GM21576 (cell line): ENCODE results near the gene INSIG2.

ENCODE experiments used
- ATAC-seq: cut with Tn5 transposase; IDR thresholded peaks from one replicate; pipeline ENCODE4 v1.9.1; 2021; ENCODE audit warnings: mild to moderate bottlenecking, moderate library complexity; ENCODE audit not compliant: unreplicated experiment

The INSIG2 gene

DNA sequence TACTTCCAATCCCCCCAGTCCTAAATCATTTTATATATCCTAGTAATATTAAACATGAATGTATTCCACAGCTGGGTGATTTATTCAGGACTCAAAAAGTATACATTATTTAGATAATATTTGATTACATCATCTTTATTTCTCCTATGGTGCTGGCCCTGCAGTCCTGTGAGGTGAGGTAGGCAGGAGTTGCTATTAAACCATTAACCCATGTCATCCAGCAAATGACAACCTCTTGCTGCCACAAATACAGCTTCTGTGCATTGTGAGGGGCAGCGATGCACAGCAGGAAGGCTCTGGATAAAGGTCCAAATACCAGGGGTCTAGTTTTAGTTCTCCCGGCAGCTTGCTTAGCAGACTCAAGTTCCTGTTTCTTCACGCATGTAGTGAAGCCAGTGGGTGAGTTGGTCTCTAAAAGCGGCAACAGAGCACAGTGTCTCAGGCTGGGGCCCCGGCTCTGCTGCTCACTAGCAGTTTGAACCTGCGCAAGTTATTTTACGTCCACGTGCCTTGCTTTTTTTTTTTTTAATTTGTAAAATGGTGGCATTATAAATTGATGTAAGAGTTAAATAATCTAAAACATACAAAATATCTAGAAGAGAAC is 36.1 kb downstream of the INSIG2 start:
- no peak for ATAC-seq

DNA sequence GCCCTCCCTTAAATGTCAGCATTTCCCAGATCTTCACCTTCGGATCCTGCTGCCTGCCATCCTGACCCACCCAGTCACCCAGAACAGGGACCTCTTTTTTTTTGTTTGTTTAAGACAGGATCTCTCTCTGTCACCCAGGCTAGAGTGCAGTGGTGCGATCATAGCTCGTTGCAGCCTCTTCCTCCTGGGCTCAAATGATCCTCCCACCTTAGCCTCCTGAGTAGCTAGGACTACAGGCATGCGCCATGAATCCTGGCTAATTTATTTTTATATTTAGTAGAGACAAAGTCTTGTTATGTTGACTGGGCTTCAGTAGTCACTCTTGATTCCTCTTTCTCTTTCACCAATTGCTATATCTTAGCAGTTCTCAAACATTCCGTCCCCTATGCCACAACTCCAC is 39.0 kb downstream of the INSIG2 start:
- ATAC-seq, result no peak

DNA sequence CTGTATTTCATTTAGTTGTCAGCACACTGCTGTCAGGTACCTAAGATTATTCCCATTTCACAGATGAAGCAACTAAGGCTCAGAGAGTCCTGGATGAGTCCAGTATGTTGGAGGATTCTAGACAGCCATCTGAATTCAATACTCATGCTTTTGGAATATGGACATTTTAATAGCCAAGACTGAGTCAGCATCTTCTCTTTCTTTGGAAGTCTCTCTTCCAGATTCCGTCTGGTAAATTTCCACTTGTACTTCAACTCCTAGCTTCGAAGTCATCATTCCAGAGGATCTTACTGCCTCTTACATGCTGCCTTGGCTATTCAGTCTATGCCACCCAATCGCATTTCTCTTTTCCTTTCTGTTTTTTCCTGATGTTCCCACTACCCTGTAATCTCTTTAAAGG is 40.6 kb downstream of the INSIG2 start:
- no peak for ATAC-seq

DNA sequence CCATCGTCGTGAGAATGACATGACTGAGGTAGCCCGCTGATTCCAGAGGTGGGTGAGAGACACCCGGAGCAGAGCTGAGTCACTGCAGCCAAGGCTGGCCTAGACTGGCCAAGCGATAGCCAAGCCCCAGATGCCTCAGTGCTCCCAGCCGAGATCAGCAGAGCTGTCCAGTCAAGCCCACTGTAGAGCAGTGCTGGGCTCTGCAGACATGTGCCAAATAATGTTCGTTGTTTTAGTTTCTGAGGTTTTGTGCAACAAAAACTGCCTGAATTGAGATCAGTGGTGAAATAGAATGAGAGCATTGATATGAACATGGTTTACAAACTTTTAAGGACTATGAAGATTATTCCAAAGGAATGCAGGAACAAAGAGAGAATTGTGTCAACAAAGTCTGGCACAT is 42.1 kb downstream of the INSIG2 start:
- no peak for ATAC-seq

DNA sequence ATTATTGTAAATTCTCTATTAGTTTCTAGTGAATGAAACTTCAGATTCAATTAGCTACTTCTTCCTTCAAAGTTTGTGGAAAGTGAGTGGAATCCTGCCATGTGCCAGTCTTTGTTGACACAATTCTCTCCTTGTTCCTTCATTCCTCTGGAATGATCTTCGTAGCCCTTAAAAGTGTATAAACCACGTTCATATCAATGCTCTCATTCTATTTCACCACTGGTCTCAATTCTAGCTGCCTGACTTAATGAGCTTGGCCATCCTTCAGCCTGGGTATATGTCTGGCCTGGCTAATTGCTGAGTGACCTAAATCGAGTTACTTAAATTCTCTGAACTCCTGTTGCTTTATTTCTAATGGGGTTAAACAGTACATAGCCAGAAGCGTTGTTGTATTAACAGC is 43.5 kb downstream of the INSIG2 start:
- no peak for ATAC-seq

DNA sequence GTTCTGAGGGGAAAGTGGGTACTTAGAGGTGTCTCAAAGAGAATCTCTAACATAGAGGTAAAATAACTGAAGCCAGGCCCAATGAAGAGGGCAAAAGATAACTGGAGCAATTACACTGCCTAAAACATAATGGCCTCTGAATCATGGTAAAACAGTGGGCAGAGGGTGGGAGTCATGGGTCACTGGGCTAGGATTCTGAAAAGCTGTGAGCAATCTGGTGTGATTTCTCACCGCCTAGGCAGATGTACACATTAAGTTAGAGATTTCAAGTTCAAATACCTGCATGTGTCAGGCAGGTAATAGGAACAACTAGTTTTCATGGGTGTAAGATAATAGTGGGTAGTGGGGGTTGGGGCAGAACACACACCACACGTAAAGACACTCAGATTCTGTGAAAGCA is 45.6 kb downstream of the INSIG2 start:
- ATAC-seq, result no peak

DNA sequence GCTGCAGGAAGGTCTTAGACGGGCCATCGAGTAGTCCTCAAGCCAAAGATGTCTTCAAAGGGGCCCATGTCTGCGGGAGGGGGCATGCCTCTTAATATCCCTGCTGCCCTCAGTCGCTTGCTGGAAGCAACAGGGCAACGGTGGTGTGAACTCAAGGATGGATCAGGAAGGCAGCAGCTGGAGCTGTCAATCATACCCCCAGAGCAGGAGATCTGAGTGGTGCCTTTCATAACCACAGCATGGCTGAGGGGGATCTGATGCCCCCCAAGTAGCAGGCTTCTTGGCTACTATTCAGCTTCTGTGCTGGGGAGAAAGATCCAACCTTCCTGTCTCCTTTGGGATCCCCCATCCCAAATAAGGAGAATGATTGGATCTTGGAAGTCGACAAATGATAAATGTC is 46.4 kb downstream of the INSIG2 start:
- no peak for ATAC-seq

DNA sequence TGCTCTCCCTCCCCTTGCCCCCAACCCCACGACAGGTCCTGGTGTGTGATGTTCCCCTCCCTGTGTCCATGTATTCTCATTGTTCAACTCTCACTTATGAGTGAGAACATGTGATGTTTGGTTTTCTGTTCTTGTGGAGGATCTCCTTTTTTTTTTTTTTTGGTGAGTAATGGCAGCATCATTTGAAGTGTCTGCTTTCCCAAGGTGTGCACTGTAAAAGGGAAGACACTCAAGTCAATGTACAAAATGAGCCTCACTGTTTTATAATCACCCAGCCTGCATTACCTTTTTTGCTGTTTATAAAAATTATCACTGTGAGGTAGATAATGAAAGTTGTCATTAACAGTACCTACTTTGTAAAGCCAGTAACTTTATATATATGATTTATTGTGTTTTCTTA is 56.9 kb downstream of the INSIG2 start:
- no peak for ATAC-seq

DNA sequence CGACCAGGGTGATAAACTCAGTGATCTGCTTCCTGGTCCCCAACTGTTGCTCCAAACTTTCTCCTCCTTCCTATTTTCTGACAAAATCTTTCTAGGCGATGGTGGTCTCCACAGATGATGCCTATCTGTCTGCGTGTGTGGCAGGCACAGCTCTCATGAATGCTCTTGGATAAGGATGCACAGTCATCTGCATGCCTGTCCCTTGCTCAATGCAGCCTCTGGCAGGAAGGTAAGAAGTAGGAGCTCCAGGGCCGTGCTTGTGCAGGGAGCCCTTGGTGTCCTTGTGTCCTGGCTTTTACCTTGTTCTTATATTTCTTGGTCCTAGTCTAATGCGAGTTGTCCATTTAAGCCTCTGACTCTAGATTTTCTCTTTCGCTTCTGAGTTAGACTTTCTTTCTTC is 57.5 kb downstream of the INSIG2 start:
- no peak for ATAC-seq

DNA sequence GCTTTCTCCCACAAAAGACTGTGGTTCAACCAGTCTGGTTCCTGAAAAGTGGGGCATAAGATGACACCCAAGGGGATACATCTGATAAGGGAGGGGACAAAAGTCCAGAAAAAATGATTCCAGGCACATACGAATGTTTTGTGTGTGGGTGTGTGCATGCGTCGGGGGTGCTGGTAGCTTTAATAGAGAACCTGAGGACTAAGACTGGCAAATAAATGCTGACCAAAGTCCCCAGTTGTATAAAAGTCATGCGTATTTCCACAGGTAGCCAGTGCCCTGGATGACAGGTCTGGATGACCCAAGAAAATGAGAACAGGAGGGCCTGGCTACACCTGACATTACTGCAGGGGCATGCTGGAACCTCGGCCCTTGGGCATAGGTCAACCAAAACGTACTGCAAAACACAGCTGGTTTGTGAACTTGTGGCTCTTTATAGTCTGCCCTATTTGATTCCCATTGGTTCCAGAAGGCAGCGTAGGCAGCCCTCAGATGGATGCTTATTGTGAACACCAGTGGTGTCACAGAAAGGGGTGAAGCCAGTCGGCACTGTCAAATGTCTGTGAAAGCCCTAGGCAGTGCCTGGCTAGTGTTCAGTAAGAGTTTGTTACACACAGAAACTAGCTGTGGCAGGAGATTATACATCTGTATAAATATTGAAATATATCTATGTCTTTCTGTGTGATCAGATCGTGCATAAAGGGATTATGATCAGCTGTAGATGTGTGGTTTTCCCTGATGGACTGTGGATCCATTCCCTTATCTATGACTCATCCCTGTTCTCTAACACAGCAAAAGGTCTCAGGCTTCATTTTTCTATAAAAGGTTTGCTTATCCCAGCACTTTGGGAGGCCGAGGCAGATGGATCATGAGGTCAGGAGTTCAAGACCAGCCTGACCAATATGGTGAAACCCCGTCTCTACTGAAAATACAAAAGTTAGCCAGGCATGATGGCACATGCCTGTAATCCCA is 58.3 kb downstream of the INSIG2 start:
- no peak for ATAC-seq

DNA sequence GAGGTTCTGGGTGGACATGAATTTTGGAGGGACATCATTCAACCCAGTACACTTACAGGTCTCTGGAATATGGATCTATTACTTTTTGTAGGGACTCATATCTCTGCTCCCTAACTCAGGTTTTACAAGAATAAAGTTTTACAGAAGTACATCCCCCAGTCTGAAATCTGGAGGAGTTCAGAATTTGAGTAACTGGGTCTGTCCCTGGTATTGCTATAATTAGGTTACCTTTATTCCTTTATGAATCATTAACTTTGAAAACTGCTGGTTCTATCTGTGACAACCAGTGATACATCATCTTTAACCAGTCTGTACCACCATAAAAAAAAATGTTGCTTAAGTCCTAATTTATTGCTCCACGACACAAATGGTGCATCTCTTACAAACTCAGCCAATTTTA is 59.9 kb downstream of the INSIG2 start:
- ATAC-seq, result no peak

DNA sequence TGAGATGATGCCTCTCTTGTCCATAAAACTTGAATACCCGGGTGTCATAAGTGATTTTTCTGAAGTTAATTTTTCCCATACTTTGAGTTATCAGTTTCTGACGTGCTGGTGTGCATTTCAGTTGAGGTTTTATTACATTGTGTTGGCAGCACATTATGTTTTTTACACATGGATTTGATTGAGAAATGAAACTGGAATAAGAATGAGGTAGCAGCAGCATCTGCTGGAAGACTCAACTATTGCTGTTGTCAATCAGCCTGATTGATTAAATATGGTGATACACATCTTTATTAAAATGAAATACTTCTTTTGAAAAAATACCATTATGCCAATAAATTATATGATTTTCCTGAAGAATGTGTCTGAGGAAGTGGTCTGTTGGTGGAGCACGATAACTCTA is 60.5 kb downstream of the INSIG2 start:
- ATAC-seq, result no peak

DNA sequence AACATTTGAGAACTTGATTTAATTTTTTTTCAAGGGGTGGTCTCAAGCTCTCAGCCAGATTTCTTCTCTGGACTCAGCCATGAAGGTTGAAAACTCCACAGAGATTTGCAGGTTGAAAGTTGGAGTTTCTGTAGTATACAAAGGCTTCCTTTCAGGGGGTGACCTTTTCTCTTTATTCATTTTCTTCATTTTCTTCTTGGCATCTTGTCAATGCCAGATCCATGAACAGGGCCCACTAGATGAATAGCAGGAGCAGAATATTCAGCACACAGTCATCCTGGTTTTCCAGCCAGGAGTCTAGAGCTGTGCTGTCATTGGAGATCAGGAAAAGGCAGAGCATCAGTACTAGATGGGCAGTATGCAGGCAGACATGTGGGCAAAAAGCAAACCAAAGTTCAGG is 62.0 kb downstream of the INSIG2 start:
- no peak for ATAC-seq

DNA sequence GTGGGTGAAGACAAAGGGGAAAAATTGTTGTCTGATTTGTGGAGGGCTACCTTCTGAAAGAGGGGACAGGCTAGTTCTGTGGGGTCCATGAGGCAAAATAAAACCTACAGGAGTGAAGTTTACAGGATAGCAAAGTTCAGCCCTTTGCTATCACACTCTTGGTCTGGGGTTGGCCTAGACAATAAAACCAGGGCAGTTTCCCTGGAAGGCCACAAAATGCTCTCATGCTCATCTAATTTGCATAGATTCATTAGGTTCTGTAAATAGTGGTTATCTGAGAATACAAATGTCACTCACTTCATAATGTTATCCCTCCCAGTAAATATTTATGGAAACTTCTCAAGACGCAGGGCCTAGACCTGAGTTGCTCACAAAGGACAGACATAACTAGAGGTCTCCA is 63.6 kb downstream of the INSIG2 start:
- ATAC-seq, result no peak

DNA sequence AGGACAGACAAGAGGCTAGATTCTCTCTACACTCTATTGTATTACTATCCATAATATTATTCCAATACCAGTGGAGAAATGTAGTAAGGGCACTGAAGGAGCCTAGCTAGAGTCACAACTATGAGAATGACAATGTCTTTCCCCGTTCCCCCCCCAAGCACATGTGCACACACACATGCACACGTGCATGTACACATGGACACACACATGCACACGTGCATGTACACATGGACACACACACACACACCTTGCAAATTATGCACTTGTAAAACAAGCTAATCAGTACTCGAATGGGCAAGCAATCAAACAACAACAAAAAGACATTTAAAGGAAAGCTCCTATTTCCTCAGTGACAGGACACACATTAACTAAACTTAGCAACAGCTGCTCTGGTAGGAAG is 65.2 kb downstream of the INSIG2 start:
- no peak for ATAC-seq

DNA sequence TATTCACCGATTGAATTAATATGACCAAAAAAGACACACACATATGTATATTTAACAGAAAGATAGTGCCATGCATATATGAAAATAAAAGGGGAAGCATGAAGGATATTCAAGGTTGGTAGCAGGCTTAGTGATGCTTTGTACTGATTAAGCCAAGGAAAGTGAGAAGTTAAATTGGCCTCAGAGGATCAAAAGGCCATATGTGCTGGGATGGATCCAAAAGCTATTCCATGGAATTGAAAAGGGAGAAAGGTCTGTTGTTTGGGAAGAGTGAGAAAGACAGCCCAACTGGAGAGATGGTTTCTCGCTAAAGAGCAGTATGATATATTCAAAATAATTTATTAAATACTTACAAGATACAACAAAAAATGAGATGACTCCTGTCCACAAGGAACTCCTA is 65.9 kb downstream of the INSIG2 start:
- no peak for ATAC-seq
